Liver (tissue), 9 donors: ENCODE data around the gene BIN1. TPM values are rescaled to one million over a fixed set of nuclear protein-coding genes. Genes with fewer than 3 reads are reported as not detected.

ENCODE experiments used
- DNase-seq: peaks from one replicate; pipeline ENCODE4 v3.0.0-alpha.2; 2017; ENCODE audit warnings: low spot score
- H3K27ac ChIP-seq, 2 donors: one replicate each; pipeline ENCODE4 v1.7.0; 2013; ENCODE audit warnings: inconsistent platforms in 2 of 2, low read length in 2 of 2, control low read depth in 1 of 2, low read depth in 1 of 2, mild to moderate bottlenecking in 1 of 2
- H3K27me3 ChIP-seq, 4 donors: one replicate each; pipeline versions ENCODE4 v1.6.1 to v1.7.0; 2013; ENCODE audit warnings: low read length in 3 of 4, inconsistent platforms in 1 of 4, mild to moderate bottlenecking in 1 of 4, moderate library complexity in 1 of 4; ENCODE audit not compliant: control insufficient read depth in 4 of 4, insufficient read depth in 4 of 4
- H3K36me3 ChIP-seq, 4 donors: one replicate each; pipeline versions ENCODE4 v1.6.1 to v1.7.0; 2013; ENCODE audit warnings: low read length in 3 of 4, mild to moderate bottlenecking in 3 of 4, low read depth in 1 of 4, moderate library complexity in 1 of 4; ENCODE audit not compliant: control insufficient read depth in 4 of 4, insufficient read depth in 3 of 4
- H3K4me1 ChIP-seq, 4 donors: one replicate each; pipeline versions ENCODE4 v1.6.1 to v1.7.0; 2013; ENCODE audit warnings: low read length in 3 of 4, mild to moderate bottlenecking in 3 of 4, moderate library complexity in 1 of 4; ENCODE audit not compliant: control insufficient read depth in 4 of 4, insufficient read depth in 4 of 4
- H3K4me3 ChIP-seq, 3 donors: one replicate each; pipeline versions ENCODE4 v1.6.1 to v1.7.0; 2013; ENCODE audit warnings: low read length in 3 of 3, control low read depth in 1 of 3, low read depth in 1 of 3, mild to moderate bottlenecking in 1 of 3
- H3K9ac ChIP-seq, 2 donors: one replicate each; pipeline ENCODE4 v1.7.0; 2013; ENCODE audit warnings: low read length in 2 of 2, mild to moderate bottlenecking in 2 of 2, moderate library complexity in 2 of 2, control low read depth in 1 of 2, low read depth in 1 of 2
- H3K9me3 ChIP-seq, 4 donors: one replicate each; pipeline versions ENCODE4 v1.6.1 to v1.7.0; 2013; ENCODE audit warnings: low read length in 3 of 4; ENCODE audit not compliant: control insufficient read depth in 4 of 4
- ATF3 ChIP-seq: IDR thresholded peaks from 2 replicates; pipeline ENCODE4 v1.6.1; 2016; ENCODE audit warnings: antibody characterized with exemption
- CTCF ChIP-seq: fragments of 150-350 bp; IDR thresholded peaks from 2 replicates; pipeline ENCODE4 v1.5.1; 2017; ENCODE audit warnings: improper control_type of control experiment, low read depth, low read length; ENCODE audit not compliant: missing input control
- EGR1 ChIP-seq, 2 donors: IDR thresholded peaks; 2 replicates each; pipeline ENCODE4 v1.6.1; 2016 to 2018; ENCODE audit warnings: antibody characterized with exemption in 2 of 2, low read depth in 2 of 2
- FOXA1 ChIP-seq: IDR thresholded peaks from 2 replicates; pipeline ENCODE4 v1.6.1; 2016; ENCODE audit warnings: antibody characterized with exemption
- FOXA2 ChIP-seq: IDR thresholded peaks from 2 replicates; pipeline ENCODE4 v1.6.1; 2016; ENCODE audit warnings: antibody characterized with exemption
- GABPA ChIP-seq, 2 donors: IDR thresholded peaks in 1 of 2; conservative IDR thresholded peaks in 1 of 2; 2 replicates each; pipeline ENCODE4 v1.6.1; 2016; ENCODE audit warnings: antibody characterized with exemption in 2 of 2, mild to moderate bottlenecking in 1 of 2, moderate library complexity in 1 of 2
- HNF4A ChIP-seq, 2 donors: conservative IDR thresholded peaks; 2 replicates each; pipeline ENCODE4 v1.6.1; 2016; ENCODE audit warnings: antibody characterized with exemption in 2 of 2, mild to moderate bottlenecking in 2 of 2
- HNF4G ChIP-seq: IDR thresholded peaks from 2 replicates; pipeline ENCODE4 v1.6.1; 2016; ENCODE audit warnings: antibody characterized with exemption
- JUND ChIP-seq, 2 donors: IDR thresholded peaks; 2 replicates each; pipeline ENCODE4 v1.6.1; 2016; ENCODE audit warnings: antibody characterized with exemption in 2 of 2
- MAX ChIP-seq: IDR thresholded peaks from 2 replicates; pipeline ENCODE4 v1.6.1; 2016; ENCODE audit warnings: antibody characterized with exemption
- NR2F2 ChIP-seq: IDR thresholded peaks from 2 replicates; pipeline ENCODE4 v1.6.1; 2016; ENCODE audit warnings: antibody characterized with exemption
- RAD21 ChIP-seq, 2 donors: IDR thresholded peaks; 2 replicates each; pipeline ENCODE4 v1.6.1; 2016; ENCODE audit warnings: antibody characterized with exemption in 2 of 2, mild to moderate bottlenecking in 2 of 2
- REST ChIP-seq: IDR thresholded peaks from 2 replicates; pipeline ENCODE4 v1.6.1; 2016; ENCODE audit warnings: antibody characterized with exemption, mild to moderate bottlenecking
- RXRA ChIP-seq, 2 donors: IDR thresholded peaks; 2 replicates each; pipeline ENCODE4 v1.6.1; 2017 to 2018; ENCODE audit warnings: antibody characterized with exemption in 2 of 2, mild to moderate bottlenecking in 1 of 2
- SP1 ChIP-seq: IDR thresholded peaks from 2 replicates; pipeline ENCODE4 v1.6.1; 2018; ENCODE audit warnings: antibody characterized with exemption, mild to moderate bottlenecking
- TAF1 ChIP-seq: conservative IDR thresholded peaks from 2 replicates; pipeline ENCODE4 v1.6.1; 2016; ENCODE audit warnings: antibody characterized with exemption, mild to moderate bottlenecking
- YY1 ChIP-seq: IDR thresholded peaks from 2 replicates; pipeline ENCODE4 v1.6.1; 2016; ENCODE audit warnings: antibody characterized with exemption, mild to moderate bottlenecking
- ZBTB33 ChIP-seq: IDR thresholded peaks from 2 replicates; pipeline ENCODE4 v1.6.1; 2016; ENCODE audit warnings: antibody characterized with exemption
- WGBS: extraction: QIAGEN DNeasy Blood & Tissue Kit; methylation state at CpG from one replicate; pipeline ENCODE4 v1.1.7; 2013; 5-methylcytosine and 5-hydroxymethylcytosine counted together
- polyA plus RNA-seq, 2 donors: library from polyadenylated mRNA; stranded (reverse) in 1 of 2; unstranded in 1 of 2; fragments of 200-250 nt in 1 of 2; fragments of >200 nt in 1 of 2; fragmentation: Nextera tagmentation in 1 of 2; extraction: Ambion mirVana in 1 of 2; gene quantifications; one replicate each; pipeline versions ENCODE4 v1.2.1 to v1.2.3, GENCODE V29; 2013 to 2015
- total RNA-seq, 2 donors: library from RNA; depleted of rRNA; stranded (reverse); fragments of >200 nt; gene quantifications; one replicate each; pipeline ENCODE4 v1.2.3, GENCODE V29; 2014
- donor health status: healthy.
- donor health status: healthy.
- donor health status: healthy.
- donor health status: healthy.
- donor health status: healthy.

Gene BIN1
- total and polyA plus RNA-seq, 4 donors = 13.3 to 21.5 (median 15.0) TPM

- H3K9me3 ChIP-seq = no peaks in the 10 kb centered on the region
- no peak for DNase-seq
- H3K9ac ChIP-seq = no peak overlapping the region
- TF ChIP-seq FOXA2 = no peak
- no peaks in the 10 kb centered on the region for H3K4me1 ChIP-seq
- no peak overlapping the region for H3K4me3 ChIP-seq
- WGBS = 89% methylated on average over 8 of the region's 8 CpGs
- no peak overlapping the region for H3K27ac ChIP-seq
- H3K27me3 ChIP-seq = no peaks in the 10 kb centered on the region
- H3K36me3 ChIP-seq = peaks cover 0 to 6% (median 1%) of the 10 kb centered on the region in 4 donors
These were observed 59.9 kb downstream of the BIN1 start for GRCh38 chr2:127047054-127047453.

- peaks cover 0 to 6% (median 1%) of the 10 kb centered on the region in 4 donors for H3K36me3 ChIP-seq
- no peak for DNase-seq
- H3K4me3 ChIP-seq = no peak overlapping the region
- no peaks in the 10 kb centered on the region for H3K9me3 ChIP-seq
- WGBS = 69% methylated on average over 3 of the region's 3 CpGs
- no peaks in the 10 kb centered on the region for H3K4me1 ChIP-seq
- no peak overlapping the region for H3K27ac ChIP-seq
- H3K9ac ChIP-seq = no peak overlapping the region
- TF ChIP-seq ZBTB33 = no peak
- no peak for TF ChIP-seq EGR1 (IDR thresholded peaks at IDR 0.05; ENCODE audit: low read depth in 2 of 2)
- no peak for TF ChIP-seq TAF1
- H3K27me3 ChIP-seq = no peaks in the 10 kb centered on the region
These were observed 60.4 kb downstream of the BIN1 start for GRCh38 chr2:127046579-127046978.

- Histone ChIP-seq H3K9ac (no peak overlapping the region), H3K27ac (no peak overlapping the region), H3K4me1 (no peaks in the 10 kb centered on the region), H3K9me3 (no peaks in the 10 kb centered on the region), H3K36me3 (peaks cover 0 to 6% (median 1%) of the 10 kb centered on the region in 4 donors), H3K4me3 (no peak overlapping the region), H3K27me3 (no peaks in the 10 kb centered on the region)
- DNase-seq = no peak
- TF ChIP-seq TAF1 (no peak), REST (no peak), MAX (no peak), RAD21 (IDR thresholded peaks at IDR 0.05) (no peak), CTCF (no peak), SP1 (no peak), JUND (IDR thresholded peaks at IDR 0.05) (no peak), HNF4G (no peak), FOXA2 (no peak), NR2F2 (no peak), YY1 (no peak), EGR1 (IDR thresholded peaks at IDR 0.05; ENCODE audit: low read depth in 2 of 2) (no peak), FOXA1 (no peak), GABPA (IDR thresholded peaks at IDR 0.05 in 1 of 2, conservative IDR thresholded peaks at IDR 0.05 in 1 of 2) (no peak), ZBTB33 (no peak), ATF3 (no peak), HNF4A (conservative IDR thresholded peaks at IDR 0.05) (no peak), RXRA (IDR thresholded peaks at IDR 0.05) (no peak)
- 86% methylated on average over 20 of the region's 20 CpGs for WGBS
These were observed 61.0 kb downstream of the BIN1 start for GRCh38 chr2:127045792-127046501.
